ENCODE measurements around the gene NOP53. TPM values are rescaled to one million over a fixed set of nuclear protein-coding genes. Genes with fewer than 3 reads are reported as not detected.
"Not testable (repeated sequence)": the region's sequence is repeated elsewhere in the genome, so short reads cannot be mapped to it uniquely, and the experiment has no call there.

The NOP53 gene
- total RNA-seq, 6 donors from 2014 or later = 261 to 432 (median 282) TPM

DNA sequence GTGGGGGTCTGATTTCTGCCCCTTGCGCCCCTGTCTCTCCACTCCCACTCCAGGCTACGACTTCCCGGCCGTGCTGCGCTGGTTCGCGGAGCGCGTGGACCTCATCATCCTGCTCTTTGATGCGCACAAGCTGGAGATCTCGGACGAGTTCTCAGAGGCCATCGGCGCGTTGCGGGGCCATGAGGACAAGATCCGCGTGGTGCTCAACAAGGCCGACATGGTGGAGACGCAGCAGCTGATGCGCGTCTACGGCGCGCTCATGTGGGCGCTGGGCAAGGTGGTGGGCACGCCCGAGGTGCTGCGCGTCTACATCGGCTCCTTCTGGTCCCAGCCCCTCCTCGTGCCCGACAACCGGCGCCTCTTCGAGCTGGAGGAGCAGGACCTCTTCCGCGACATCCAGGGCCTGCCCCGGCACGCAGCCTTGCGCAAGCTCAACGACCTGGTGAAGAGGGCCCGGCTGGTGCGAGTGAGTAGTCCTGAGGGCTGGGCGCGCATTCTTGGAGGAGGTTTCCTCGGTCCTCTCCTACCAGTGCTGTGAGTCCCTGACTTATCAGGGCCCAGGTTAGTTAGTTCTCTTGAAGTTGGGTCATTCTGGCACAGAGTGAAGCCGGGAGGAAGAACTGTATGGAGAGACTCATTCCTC lies 19.5 kb upstream of the NOP53 start:
- H3K4me1 ChIP-seq = peaks cover 64 to 75% (median 71%) of the 10 kb centered on the region in 4 donors
- H3K27me3 ChIP-seq = no peaks in the 10 kb centered on the region

DNA sequence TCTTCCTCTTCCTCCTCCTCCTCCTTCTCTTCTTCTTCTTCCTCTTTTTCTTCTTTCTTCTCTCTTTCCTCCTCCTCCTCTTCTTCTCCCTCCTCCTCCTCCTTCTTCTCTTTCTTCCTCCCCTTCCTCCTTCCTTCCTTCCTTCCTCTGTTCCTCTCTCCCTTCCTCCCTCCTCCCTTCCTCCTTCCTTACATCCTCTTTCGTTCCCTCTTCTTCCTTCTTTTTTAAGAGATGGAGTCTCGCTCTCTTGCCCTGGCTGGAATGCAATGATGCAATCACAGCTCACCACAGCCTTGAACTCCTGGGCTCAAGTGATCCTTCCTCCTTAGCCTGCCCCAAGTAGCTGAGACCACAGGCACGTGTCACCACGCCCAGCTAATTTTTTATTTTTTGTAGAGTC lies 18.9 kb upstream of the NOP53 start:
- TF ChIP-seq POLR2AphosphoS5 (IDR thresholded peaks at IDR 0.05) = peak in 1 of 2 donors; percentile 25
- TF ChIP-seq EP300 (IDR thresholded peaks at IDR 0.05) = peak in 1 of 4 donors; percentile 19
- TF ChIP-seq POLR2A (IDR thresholded peaks at IDR 0.05) = no peak
- TF ChIP-seq, protein P1, sequence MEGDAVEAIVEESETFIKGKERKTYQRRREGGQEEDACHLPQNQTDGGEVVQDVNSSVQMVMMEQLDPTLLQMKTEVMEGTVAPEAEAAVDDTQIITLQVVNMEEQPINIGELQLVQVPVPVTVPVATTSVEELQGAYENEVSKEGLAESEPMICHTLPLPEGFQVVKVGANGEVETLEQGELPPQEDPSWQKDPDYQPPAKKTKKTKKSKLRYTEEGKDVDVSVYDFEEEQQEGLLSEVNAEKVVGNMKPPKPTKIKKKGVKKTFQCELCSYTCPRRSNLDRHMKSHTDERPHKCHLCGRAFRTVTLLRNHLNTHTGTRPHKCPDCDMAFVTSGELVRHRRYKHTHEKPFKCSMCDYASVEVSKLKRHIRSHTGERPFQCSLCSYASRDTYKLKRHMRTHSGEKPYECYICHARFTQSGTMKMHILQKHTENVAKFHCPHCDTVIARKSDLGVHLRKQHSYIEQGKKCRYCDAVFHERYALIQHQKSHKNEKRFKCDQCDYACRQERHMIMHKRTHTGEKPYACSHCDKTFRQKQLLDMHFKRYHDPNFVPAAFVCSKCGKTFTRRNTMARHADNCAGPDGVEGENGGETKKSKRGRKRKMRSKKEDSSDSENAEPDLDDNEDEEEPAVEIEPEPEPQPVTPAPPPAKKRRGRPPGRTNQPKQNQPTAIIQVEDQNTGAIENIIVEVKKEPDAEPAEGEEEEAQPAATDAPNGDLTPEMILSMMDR (IDR thresholded peaks at IDR 0.05) = no peak
- ATAC-seq (ENCODE audit: low FRiP score in 2 of 2) (no peak), DNase-seq (peak in 1 of 2 donors; percentile 56)
- peaks cover 0 to 57% (median 13%) of the 10 kb centered on the region in 4 donors for H3K36me3 ChIP-seq
- H3K4me3 ChIP-seq = no peak overlapping the region
- H3K27me3 ChIP-seq = no peaks in the 10 kb centered on the region
- H3K27ac ChIP-seq = peak overlapping the region; percentile 79 to 90 (median 84)
- WGBS, 2 donors = 20 to 43% methylated on average over 4 of the region's 4 CpGs
- H3K9me3 ChIP-seq = no peaks in the 10 kb centered on the region
- H3K4me1 ChIP-seq = peaks cover 62 to 75% (median 69%) of the 10 kb centered on the region in 4 donors

More for the DNA sequence above, 19.5 kb upstream of the NOP53 start:
- WGBS, 2 donors = 78 to 84% methylated on average over 34 to 48 of the region's 48 CpGs
- Histone ChIP-seq H3K9me3 (no peaks in the 10 kb centered on the region), H3K27ac (peak overlapping the region; percentile 79 to 90 (median 84)), H3K4me3 (no peak overlapping the region), H3K36me3 (peaks cover 0 to 57% (median 13%) of the 10 kb centered on the region in 4 donors)
- peak; percentile 93 to 95 for DNase-seq
- TF ChIP-seq, protein P1 (IDR thresholded peaks at IDR 0.05) = no peak
- TF ChIP-seq POLR2A (IDR thresholded peaks at IDR 0.05) (no peak), POLR2AphosphoS5 (IDR thresholded peaks at IDR 0.05) (peak; percentile 22 to 59), EP300 (IDR thresholded peaks at IDR 0.05) (peak in 1 of 4 donors; percentile 57)
- peak; percentile 24 to 78 for ATAC-seq (ENCODE audit: low FRiP score in 2 of 2)

DNA sequence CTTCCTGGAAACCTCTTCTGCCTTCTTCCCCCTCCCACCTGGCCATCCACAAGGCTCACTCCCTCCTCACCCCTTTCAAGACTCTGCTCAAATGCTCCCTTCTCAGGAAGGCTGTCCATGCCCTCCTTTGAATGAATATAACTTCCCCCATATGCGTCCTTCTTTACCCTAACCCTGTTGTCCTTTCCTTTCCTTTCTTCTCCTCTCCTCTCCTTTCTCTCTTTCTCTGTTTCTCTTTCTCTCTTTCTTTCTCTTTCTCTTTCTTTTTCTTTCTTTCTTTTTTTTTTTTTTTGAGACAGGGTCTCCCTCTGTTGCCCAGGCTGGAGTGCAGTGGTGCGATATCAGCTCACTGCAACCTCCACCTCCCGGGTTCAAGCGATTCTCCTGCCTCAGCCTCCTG lies 17.1 kb upstream of the NOP53 start:
- H3K27me3 ChIP-seq; DNase-seq; H3K4me3 ChIP-seq; H3K9me3 ChIP-seq; ATAC-seq (ENCODE audit: low FRiP score in 2 of 2): not testable (repeated sequence)
- peak overlapping the region; percentile 80 to 90 (median 87) for H3K27ac ChIP-seq
- peaks cover 0 to 65% (median 15%) of the 10 kb centered on the region in 4 donors for H3K36me3 ChIP-seq
- 91 to 93% methylated on average over 4 of the region's 4 CpGs for WGBS, 2 donors
- peaks cover 55 to 69% (median 63%) of the 10 kb centered on the region in 4 donors for H3K4me1 ChIP-seq

DNA sequence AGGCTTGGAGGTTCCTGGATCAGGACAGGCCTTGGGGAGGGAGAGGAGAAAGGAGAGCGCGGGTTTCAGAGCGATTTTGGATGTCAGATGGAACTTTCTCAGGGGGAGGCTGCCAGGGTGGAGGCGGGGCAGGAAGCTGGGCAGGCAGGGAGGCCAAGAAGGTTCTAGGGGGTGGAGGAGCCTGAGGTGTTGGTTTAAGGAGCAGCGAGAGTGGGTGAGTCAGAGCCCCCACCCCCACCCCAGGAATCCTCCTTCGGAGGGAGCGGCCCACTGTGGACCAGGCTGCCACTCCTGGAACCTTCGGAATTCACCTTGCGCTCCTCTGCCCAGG lies 15.9 kb upstream of the NOP53 start:
- 4 to 8% methylated on average over 9 of the region's 9 CpGs for WGBS, 2 donors
- Histone ChIP-seq H3K9me3 (no peaks in the 10 kb centered on the region), H3K27me3 (no peaks in the 10 kb centered on the region), H3K36me3 (peaks cover 0 to 69% (median 15%) of the 10 kb centered on the region in 4 donors), H3K4me1 (peaks cover 47 to 60% (median 53%) of the 10 kb centered on the region in 4 donors), H3K4me3 (peak overlapping the region in 3 of 4 donors; percentile 33 to 40 (median 39)), H3K27ac (peak overlapping the region; percentile 80 to 90 (median 87))
- TF ChIP-seq, protein P1 (IDR thresholded peaks at IDR 0.05) = no peak
- TF ChIP-seq POLR2AphosphoS5 (IDR thresholded peaks at IDR 0.05) = peak in 1 of 2 donors; percentile 30
- TF ChIP-seq POLR2A (IDR thresholded peaks at IDR 0.05) = no peak
- peak in 2 of 4 donors; percentile 25 to 46 for TF ChIP-seq EP300 (IDR thresholded peaks at IDR 0.05)
- ATAC-seq (ENCODE audit: low FRiP score in 2 of 2) = peak; percentile 88 to 93
- DNase-seq = peak; percentile 69 to 86

DNA sequence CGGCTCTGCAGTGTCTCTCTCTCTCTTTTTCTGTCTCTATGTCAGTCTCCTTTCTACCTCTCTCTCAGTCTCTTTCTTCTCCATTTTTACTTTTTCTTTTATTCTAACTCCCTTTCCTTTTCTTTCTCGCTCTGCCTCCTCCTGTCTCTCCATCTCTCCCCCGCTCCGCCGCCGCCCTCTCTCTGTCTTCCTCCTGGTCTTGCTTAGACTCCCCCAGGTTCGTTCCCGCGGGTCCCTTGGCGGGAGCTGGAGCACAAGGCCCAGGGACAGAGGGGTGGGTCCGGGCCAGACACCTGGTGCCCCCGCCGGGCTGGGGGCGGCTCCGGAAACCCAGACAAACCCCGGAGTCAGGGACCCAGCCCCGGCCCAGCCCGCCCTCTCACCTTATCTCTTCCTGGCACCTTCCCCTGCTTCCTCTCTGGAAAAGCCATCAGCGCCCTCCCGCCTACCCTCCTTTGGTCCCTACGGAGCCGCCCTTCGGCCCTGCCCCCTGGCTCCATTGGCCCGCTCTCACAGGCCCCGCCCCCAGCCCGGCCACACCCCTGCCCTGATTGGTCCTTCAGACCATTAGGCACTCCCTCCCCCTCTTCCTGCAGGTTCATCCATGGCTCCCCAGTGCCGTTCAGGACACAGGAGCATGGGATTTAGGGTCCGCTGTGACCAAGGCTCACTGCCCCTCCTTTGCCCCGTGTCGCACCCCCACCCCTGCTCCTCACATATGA lies 15.4 kb upstream of the NOP53 start:
- 14 to 24% methylated on average over 25 to 26 of the region's 30 CpGs for WGBS, 2 donors
- TF ChIP-seq POLR2A (IDR thresholded peaks at IDR 0.05) (peak in 1 of 4 donors; percentile 25), EP300 (IDR thresholded peaks at IDR 0.05) (peak in 1 of 4 donors; percentile 27), POLR2AphosphoS5 (IDR thresholded peaks at IDR 0.05) (peak in 1 of 2 donors; percentile 71)
- TF ChIP-seq, protein P1 (IDR thresholded peaks at IDR 0.05) = no peak
- H3K27me3 ChIP-seq = no peaks in the 10 kb centered on the region
- peaks cover 43 to 58% (median 50%) of the 10 kb centered on the region in 4 donors for H3K4me1 ChIP-seq
- peaks cover 0 to 72% (median 15%) of the 10 kb centered on the region in 4 donors for H3K36me3 ChIP-seq
- peak overlapping the region in 3 of 4 donors; percentile 33 to 40 (median 39) for H3K4me3 ChIP-seq
- no peaks in the 10 kb centered on the region for H3K9me3 ChIP-seq
- DNase-seq (peak; percentile 89 to 95), ATAC-seq (ENCODE audit: low FRiP score in 2 of 2) (peak; percentile 75 to 92)
- peak overlapping the region; percentile 80 to 90 (median 87) for H3K27ac ChIP-seq
